GM18505 (cell line): Measurements from ENCODE around the gene FAM229A.
"Not testable (repeated sequence)": the region's sequence is repeated elsewhere in the genome, so short reads cannot be mapped to it uniquely, and the experiment has no call there.

Experiments used
- ATAC-seq: cut with Tn5 transposase; IDR thresholded peaks from one replicate; pipeline ENCODE4 v1.9.1; 2021; ENCODE audit not compliant: unreplicated experiment
- POLR2A ChIP-seq: IDR thresholded peaks from 4 replicates; pipeline ENCODE4 v1.6.1; 2011; ENCODE audit warnings: borderline replicate concordance; ENCODE audit not compliant: insufficient read depth, insufficient read length; ENCODE audit errors: extremely low read depth

The FAM229A gene

DNA sequence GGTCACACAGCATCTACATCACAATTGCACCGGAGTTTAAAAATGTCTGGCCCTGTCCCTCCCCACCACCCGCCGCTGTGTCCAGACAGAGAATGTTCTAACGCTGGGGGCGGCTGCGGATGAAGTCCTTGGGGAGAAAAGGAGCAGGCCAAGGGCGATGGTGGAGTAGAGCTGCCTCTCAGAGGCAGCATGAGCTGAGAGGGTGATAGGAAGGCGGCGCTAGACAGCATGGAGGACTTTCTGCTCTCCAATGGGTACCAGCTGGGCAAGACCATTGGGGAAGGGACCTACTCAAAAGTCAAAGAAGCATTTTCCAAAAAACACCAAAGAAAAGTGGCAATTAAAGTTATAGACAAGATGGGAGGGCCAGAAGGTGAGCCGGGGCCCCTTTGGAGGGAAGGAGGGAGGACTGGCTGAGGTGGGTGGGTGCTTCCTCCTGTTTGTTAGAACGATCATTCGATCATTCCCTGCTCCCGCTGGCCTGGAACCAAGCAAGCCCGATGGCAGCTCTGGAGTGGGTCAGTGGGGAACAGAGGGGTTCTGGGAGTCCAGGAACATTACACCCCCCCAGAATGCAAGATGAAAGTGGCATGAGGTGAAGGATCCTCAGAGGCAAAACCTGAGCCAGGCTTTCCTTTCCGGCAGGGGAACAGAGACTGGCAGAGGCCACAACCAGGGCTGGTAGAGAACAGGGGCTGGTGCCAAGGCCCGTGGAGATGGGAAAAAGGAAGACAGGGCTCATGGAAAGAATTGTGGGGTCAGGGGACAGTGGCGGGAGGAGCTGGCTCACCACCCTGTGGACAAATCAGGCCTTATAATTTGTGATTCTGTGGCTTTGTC, at the start of gene FAM229A, which contains the start of gene TSSK3:
TSS of gene FAM229A (minus strand) at position 12 of the 840 bp plus-strand sequence. CDS start 394 bp downstream, outside the sequence.
TSS of gene TSSK3 (plus strand) at position 66 of the 840 bp plus-strand sequence. CDS start at position 229, 163 bp downstream.
- no peak for ATAC-seq
- no peak for TF ChIP-seq POLR2A

- ATAC-seq, result no peak
- TF ChIP-seq POLR2A, result no peak
Observed at GRCh38 chr1:32411261-32411660, 49.0 kb upstream of the FAM229A start.

GRCh38 chr1:32406629-32407111, 44.4 kb upstream of the FAM229A start:
- no peak for TF ChIP-seq POLR2A
- ATAC-seq, result no peak

- no peak for TF ChIP-seq POLR2A
- ATAC-seq, result no peak
Observed at GRCh38 chr1:32405672-32406467, 43.6 kb upstream of the FAM229A start.

DNA sequence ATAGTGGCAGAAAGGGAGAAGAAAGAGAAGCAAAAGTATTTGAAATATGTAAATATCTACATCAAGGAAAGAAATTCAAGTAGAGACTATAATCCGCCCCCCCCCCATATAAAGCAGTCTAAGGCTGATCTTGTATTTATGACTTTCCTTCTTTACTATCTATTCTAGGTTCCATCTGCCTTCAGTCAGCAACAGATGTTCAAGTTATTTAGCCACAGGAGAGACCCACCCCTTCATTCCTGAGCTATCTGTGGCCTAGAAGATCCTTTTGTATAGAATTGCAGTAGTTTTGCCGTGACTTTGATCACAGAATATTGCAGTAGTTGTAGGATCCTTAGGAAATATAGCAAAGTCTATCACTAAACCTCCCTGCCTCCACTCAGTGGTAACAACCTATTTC, 42.7 kb upstream of the FAM229A start:
- TF ChIP-seq POLR2A, result no peak
- ATAC-seq, result no peak

GRCh38 chr1:32400876-32401631, 38.8 kb upstream of the FAM229A start:
- TF ChIP-seq POLR2A, result no peak
- no peak for ATAC-seq

- TF ChIP-seq POLR2A, result no peak
Observed at GRCh38 chr1:32399843-32400242, 37.6 kb upstream of the FAM229A start.

GRCh38 chr1:32398401-32398800, 36.1 kb upstream of the FAM229A start:
- ATAC-seq, result no peak

More at GRCh38 chr1:32399843-32400242, 37.6 kb upstream of the FAM229A start:
- no peak for ATAC-seq

GRCh38 chr1:32396524-32396923, 34.2 kb upstream of the FAM229A start:
- not testable (repeated sequence) for ATAC-seq

More at GRCh38 chr1:32398401-32398800, 36.1 kb upstream of the FAM229A start:
- TF ChIP-seq POLR2A, result no peak

GRCh38 chr1:32394890-32395432, 32.7 kb upstream of the FAM229A start:
- no peak for ATAC-seq
- no peak for TF ChIP-seq POLR2A

DNA sequence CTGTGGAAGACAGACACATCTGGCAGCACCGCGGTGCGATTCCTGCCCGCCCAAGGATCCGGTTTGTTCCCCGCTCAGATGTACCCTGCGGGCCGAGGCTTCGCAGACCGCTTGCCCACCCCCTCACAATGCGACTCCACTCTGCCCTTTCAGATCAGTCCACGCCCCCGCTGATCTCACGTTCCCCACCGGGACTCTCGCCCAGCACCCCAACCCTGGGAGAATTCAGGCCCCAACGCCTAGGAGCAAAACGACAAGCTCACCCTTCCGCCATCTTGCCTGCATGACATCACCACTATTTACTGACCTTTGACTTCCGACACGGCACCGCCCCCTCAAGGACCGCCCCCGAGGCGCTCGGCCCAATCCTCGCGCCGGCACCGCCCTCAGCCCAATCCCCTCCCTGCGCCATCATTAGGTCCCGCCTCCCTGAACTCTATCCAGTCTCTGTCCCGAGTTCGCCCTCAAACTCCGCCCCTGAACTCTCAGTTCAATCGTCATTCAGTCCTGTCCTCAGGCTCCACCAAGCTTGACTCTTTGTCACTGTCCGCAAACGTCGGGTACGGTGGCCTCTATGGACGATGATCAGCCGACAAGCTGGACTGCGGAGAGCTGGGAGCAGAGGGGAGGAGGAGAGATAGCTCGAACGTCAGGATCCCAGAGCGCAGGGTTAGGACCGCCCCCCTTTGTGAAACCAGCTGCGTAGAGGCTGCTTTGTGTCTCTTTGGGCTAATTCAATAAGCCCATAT, 32.0 kb upstream of the FAM229A start, which contains the start of gene BSDC1:
TSS of gene BSDC1 (minus strand) at position 301 of the 749 bp plus-strand sequence. CDS start at position 274, 27 bp downstream.
- peak; percentile 91 for ATAC-seq
- TF ChIP-seq POLR2A, result peak; percentile 81

DNA sequence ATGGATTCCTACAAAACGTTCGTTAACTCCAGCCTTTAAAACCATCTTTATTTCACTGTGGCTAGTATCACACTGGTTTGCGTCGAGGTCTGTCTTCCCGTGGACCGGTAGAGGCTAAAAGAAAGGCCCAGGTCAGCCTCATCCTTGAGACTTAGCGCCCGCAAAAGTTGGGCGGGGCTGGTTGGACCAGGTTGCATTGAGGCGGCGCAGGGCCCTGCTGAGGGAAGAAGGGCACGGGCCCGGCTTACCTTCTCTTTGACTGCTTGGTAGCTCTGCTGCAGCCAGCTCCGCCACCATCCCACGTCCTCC, 31.5 kb upstream of the FAM229A start:
- ATAC-seq, result peak; percentile 6
- no peak for TF ChIP-seq POLR2A
